OCI-LY1 (cell line): ENCODE data around the gene CHST11.

Source experiments
- EZH2 ChIP-seq: fragments of 200-600 bp; sonication (generic), shearing (Covaris generic); IDR thresholded peaks from 2 replicates; pipeline ENCODE4 v1.8.0; 2017; ENCODE audit warnings: borderline replicate concordance, mixed run types, mild to moderate bottlenecking, antibody characterized with exemption, low read length, moderate library complexity, mixed read lengths
- TF ChIP-seq, protein P1 (sequence below): fragments of 200-600 bp; sonication (generic), shearing (Covaris generic); IDR thresholded peaks from 2 replicates; pipeline ENCODE4 v1.5.1; 2017; ENCODE audit warnings: mild to moderate bottlenecking, antibody characterized with exemption, low read length, moderate library complexity, mixed read lengths

DNA sequence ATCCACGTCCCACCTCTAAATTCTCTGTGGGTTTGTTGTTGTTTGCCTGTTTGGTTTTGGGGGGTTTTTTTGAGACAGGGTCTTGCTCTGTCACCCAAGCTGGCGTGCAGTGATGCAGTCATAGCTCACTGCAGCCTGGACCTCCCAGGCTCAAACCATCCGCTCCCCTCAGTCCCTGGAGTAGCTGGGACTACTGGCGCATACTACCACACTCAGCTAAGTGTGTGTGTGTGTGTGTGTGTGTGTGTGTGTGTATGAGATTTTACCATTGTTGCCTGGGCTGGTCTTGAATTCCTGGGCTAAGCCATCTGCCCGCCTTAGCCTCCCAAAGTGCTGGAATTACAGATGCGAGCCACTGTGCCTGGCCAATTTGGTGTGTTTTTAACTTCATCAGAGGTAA is 265.2 kb downstream of the CHST11 start:
- TF ChIP-seq, protein P1, sequence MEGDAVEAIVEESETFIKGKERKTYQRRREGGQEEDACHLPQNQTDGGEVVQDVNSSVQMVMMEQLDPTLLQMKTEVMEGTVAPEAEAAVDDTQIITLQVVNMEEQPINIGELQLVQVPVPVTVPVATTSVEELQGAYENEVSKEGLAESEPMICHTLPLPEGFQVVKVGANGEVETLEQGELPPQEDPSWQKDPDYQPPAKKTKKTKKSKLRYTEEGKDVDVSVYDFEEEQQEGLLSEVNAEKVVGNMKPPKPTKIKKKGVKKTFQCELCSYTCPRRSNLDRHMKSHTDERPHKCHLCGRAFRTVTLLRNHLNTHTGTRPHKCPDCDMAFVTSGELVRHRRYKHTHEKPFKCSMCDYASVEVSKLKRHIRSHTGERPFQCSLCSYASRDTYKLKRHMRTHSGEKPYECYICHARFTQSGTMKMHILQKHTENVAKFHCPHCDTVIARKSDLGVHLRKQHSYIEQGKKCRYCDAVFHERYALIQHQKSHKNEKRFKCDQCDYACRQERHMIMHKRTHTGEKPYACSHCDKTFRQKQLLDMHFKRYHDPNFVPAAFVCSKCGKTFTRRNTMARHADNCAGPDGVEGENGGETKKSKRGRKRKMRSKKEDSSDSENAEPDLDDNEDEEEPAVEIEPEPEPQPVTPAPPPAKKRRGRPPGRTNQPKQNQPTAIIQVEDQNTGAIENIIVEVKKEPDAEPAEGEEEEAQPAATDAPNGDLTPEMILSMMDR: no peak
- TF ChIP-seq EZH2: no peak
